ENCODE results near the gene MAP3K21. TPM values are rescaled to one million over a fixed set of nuclear protein-coding genes. Genes with fewer than 3 reads are reported as not detected.

MAP3K21 gene
- total RNA-seq, 1 donor from 2014 or later = 0.52 TPM

DNA sequence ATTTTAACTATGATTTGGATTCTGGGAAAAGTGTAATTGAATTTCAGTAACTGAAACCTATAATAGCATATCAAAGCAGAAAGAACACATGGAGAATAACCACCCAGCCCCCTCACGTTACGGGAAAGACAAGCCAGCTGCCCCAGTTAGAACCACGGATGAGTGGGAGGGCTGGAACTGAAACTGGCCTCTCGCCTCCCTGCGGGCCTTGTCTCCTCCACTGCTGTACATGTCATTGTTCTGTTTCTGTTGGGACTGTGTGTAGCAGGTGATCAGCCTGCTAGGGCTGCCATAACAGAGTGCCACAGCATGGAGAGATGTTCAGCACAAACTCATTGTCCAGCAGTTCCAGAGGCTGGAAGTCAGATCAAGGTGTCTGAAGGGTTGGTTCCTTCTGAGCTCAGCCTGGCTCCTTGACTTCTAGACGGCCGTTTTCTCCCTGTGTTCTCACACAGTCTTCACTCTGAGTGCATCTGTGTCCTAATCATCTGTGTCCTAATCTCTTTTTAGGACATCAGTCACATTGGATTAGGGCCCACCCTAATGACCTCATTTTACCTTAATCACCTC is 52.4 kb downstream of the MAP3K21 start:
- Histone ChIP-seq H3K27ac (ENCODE audit: low read depth, low read length) (no peak overlapping the region), H3K9ac (ENCODE audit: low read depth in 1 of 3, low read length in 3 of 3) (no peak overlapping the region), H3K4me3 (ENCODE audit: low read length in 3 of 3) (no peak overlapping the region), H3K36me3 (ENCODE audit: control insufficient read depth in 3 of 3, insufficient read depth in 3 of 3, low read length in 3 of 3) (peaks cover 0 to 5% (median 0%) of the 10 kb centered on the region in 3 donors), H3K4me1 (ENCODE audit: control insufficient read depth in 3 of 3, insufficient read depth in 3 of 3, low read length in 3 of 3) (no peaks in the 10 kb centered on the region), H3K27me3 (ENCODE audit: control insufficient read depth in 3 of 3, insufficient read depth in 3 of 3, low read length in 3 of 3) (no peaks in the 10 kb centered on the region), H3K9me3 (ENCODE audit: control insufficient read depth in 3 of 3, low read length in 3 of 3) (peaks cover 4 to 9% (median 5%) of the 10 kb centered on the region in 3 donors)

DNA sequence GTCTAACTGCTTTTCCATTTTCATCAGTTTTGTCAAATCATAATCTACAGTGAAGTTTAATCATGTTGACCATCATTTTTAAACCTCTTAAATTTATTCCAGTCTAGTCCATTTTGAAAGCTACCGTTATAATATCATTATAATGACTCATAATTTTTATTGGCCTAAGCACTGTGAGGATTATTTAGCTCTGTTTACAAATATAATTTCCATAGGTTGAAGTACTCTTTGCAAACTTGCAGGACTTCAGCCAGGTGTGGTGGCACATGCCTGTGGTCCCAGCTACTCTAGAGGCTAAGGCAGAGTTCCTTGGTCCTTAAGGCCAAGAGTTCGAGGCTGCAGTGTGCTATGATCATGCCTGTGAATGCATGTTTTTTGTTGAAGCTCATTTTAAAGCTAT is 54.3 kb downstream of the MAP3K21 start:
- Histone ChIP-seq H3K9ac (ENCODE audit: low read depth in 1 of 3, low read length in 3 of 3) (no peak overlapping the region), H3K27ac (ENCODE audit: low read depth, low read length) (no peak overlapping the region), H3K9me3 (ENCODE audit: control insufficient read depth in 3 of 3, low read length in 3 of 3) (peaks cover 4 to 9% (median 5%) of the 10 kb centered on the region in 3 donors), H3K4me3 (ENCODE audit: low read length in 3 of 3) (no peak overlapping the region), H3K27me3 (ENCODE audit: control insufficient read depth in 3 of 3, insufficient read depth in 3 of 3, low read length in 3 of 3) (no peaks in the 10 kb centered on the region), H3K4me1 (ENCODE audit: control insufficient read depth in 3 of 3, insufficient read depth in 3 of 3, low read length in 3 of 3) (no peaks in the 10 kb centered on the region), H3K36me3 (ENCODE audit: control insufficient read depth in 3 of 3, insufficient read depth in 3 of 3, low read length in 3 of 3) (peaks cover 0 to 5% (median 0%) of the 10 kb centered on the region in 3 donors)

DNA sequence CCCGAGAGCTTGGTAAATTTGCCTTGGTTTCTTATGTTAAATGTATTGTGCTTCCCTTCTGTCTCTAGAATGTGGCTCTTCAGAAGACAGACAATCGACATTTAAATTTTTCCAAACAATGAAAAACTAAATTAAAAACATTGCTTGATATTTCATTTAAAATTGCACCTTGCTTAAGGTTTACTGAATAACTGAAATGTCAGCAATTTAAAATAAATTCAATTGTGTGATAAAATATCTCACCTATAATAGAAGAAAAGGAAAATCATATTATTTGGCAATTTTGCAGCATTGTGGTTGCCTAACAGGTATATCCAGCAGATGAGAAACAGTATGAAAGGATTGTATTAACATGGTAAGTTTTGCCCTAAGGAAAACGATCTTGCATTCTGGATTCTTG is 56.5 kb downstream of the MAP3K21 start:
- peaks cover 4 to 9% (median 5%) of the 10 kb centered on the region in 3 donors for H3K9me3 ChIP-seq (ENCODE audit: control insufficient read depth in 3 of 3, low read length in 3 of 3)
- no peaks in the 10 kb centered on the region for H3K27me3 ChIP-seq (ENCODE audit: control insufficient read depth in 3 of 3, insufficient read depth in 3 of 3, low read length in 3 of 3)
- peaks cover 0 to 5% (median 0%) of the 10 kb centered on the region in 3 donors for H3K36me3 ChIP-seq (ENCODE audit: control insufficient read depth in 3 of 3, insufficient read depth in 3 of 3, low read length in 3 of 3)
- H3K4me1 ChIP-seq (ENCODE audit: control insufficient read depth in 3 of 3, insufficient read depth in 3 of 3, low read length in 3 of 3) = no peaks in the 10 kb centered on the region
- no peak overlapping the region for H3K9ac ChIP-seq (ENCODE audit: low read depth in 1 of 3, low read length in 3 of 3)
- H3K4me3 ChIP-seq (ENCODE audit: low read length in 3 of 3) = no peak overlapping the region
- H3K27ac ChIP-seq (ENCODE audit: low read depth, low read length) = no peak overlapping the region

DNA sequence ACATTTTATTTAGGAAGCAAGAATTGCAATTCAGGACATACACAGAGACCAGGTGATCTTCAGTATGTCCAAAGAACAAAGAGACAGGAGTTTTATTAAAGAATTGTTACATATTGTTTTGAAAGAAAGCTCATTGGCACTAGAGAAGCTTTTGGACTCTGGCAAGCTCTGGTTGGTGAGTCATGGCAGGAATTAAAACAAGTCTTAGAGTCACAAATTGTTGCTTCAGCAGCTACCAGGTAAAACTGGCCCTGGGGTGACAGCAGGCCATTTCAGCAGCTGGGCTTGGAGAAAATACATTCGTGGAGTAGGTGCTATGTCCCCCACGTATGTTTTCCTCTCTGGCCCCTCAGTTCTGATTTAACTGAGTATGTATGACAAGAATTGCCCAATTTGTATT is 58.8 kb downstream of the MAP3K21 start:
- peaks cover 4 to 9% (median 5%) of the 10 kb centered on the region in 3 donors for H3K9me3 ChIP-seq (ENCODE audit: control insufficient read depth in 3 of 3, low read length in 3 of 3)
- no peaks in the 10 kb centered on the region for H3K27me3 ChIP-seq (ENCODE audit: control insufficient read depth in 3 of 3, insufficient read depth in 3 of 3, low read length in 3 of 3)
- H3K9ac ChIP-seq (ENCODE audit: low read depth in 1 of 3, low read length in 3 of 3) = no peak overlapping the region
- H3K4me3 ChIP-seq (ENCODE audit: low read length in 3 of 3) = no peak overlapping the region
- peaks cover 0 to 5% (median 0%) of the 10 kb centered on the region in 3 donors for H3K36me3 ChIP-seq (ENCODE audit: control insufficient read depth in 3 of 3, insufficient read depth in 3 of 3, low read length in 3 of 3)
- H3K4me1 ChIP-seq (ENCODE audit: control insufficient read depth in 3 of 3, insufficient read depth in 3 of 3, low read length in 3 of 3) = no peaks in the 10 kb centered on the region
- no peak overlapping the region for H3K27ac ChIP-seq (ENCODE audit: low read depth, low read length)

DNA sequence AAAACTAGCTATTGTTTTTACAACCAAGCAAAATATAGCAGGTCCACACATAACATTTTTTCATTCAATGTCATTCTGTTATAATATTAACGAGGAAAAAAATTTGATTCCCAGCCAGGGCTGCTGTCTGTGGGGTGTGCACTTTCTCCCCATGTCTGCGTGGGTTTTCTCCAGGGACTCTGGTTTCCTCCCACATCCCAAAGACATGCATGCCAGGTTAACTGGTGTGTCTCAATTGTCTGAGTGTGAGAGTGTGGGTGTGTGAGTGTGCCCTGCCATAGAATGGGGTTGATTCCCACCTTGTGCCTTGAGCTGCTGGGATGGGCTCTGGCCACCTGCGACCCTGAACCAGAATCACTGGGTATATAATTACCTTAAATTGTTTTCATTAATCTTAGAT is 60.1 kb downstream of the MAP3K21 start:
- no peak overlapping the region for H3K4me3 ChIP-seq (ENCODE audit: low read length in 3 of 3)
- H3K4me1 ChIP-seq (ENCODE audit: control insufficient read depth in 3 of 3, insufficient read depth in 3 of 3, low read length in 3 of 3) = no peaks in the 10 kb centered on the region
- H3K9ac ChIP-seq (ENCODE audit: low read depth in 1 of 3, low read length in 3 of 3) = no peak overlapping the region
- H3K36me3 ChIP-seq (ENCODE audit: control insufficient read depth in 3 of 3, insufficient read depth in 3 of 3, low read length in 3 of 3) = peaks cover 0 to 1% (median 0%) of the 10 kb centered on the region in 3 donors
- H3K27ac ChIP-seq (ENCODE audit: low read depth, low read length) = no peak overlapping the region
- peaks cover 0 to 1% (median 0%) of the 10 kb centered on the region in 3 donors for H3K9me3 ChIP-seq (ENCODE audit: control insufficient read depth in 3 of 3, low read length in 3 of 3)
- H3K27me3 ChIP-seq (ENCODE audit: control insufficient read depth in 3 of 3, insufficient read depth in 3 of 3, low read length in 3 of 3) = no peaks in the 10 kb centered on the region

DNA sequence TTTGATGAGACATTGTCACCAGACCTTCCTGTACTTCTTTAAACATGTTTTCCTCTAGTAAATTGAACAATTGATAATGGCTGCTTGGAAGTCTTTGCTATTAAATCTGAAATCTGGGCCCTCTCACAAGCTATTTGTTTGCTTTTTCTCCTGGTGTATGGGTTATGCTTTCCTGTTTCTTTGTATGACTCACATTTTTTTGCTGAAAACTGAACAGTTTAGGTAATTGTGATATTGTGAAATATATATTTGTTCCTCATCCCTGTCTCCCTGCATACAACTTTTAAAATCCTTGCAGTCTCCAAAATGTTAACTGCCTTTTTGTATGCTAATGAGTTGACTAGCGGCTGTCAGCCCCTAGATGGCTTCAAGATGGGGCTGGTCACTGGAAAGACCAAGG is 61.6 kb downstream of the MAP3K21 start:
- Histone ChIP-seq H3K27ac (ENCODE audit: low read depth, low read length) (no peak overlapping the region), H3K27me3 (ENCODE audit: control insufficient read depth in 3 of 3, insufficient read depth in 3 of 3, low read length in 3 of 3) (no peaks in the 10 kb centered on the region), H3K36me3 (ENCODE audit: control insufficient read depth in 3 of 3, insufficient read depth in 3 of 3, low read length in 3 of 3) (no peaks in the 10 kb centered on the region), H3K9ac (ENCODE audit: low read depth in 1 of 3, low read length in 3 of 3) (no peak overlapping the region), H3K4me1 (ENCODE audit: control insufficient read depth in 3 of 3, insufficient read depth in 3 of 3, low read length in 3 of 3) (no peaks in the 10 kb centered on the region), H3K9me3 (ENCODE audit: control insufficient read depth in 3 of 3, low read length in 3 of 3) (no peaks in the 10 kb centered on the region), H3K4me3 (ENCODE audit: low read length in 3 of 3) (no peak overlapping the region)

DNA sequence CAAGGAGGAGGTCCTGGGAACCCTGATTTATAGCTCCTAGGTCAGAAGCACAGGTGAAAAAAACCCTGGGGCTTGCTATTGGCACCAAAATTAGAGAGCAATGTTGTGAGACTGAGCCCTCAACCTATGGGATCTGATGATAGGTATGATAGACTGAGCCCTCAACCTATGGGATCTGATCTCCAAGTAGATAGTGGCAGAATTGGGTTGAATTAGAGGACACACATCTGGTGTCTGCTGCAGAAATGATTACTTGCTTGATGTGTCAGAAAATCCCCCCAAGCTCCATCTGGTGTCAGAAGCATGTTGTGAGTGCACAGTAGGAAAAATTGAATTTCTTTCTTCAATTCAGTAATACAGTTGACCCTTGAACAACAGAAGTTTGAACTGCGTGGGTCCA is 62.4 kb downstream of the MAP3K21 start:
- Histone ChIP-seq H3K27me3 (ENCODE audit: control insufficient read depth in 3 of 3, insufficient read depth in 3 of 3, low read length in 3 of 3) (no peaks in the 10 kb centered on the region), H3K27ac (ENCODE audit: low read depth, low read length) (no peak overlapping the region), H3K9ac (ENCODE audit: low read depth in 1 of 3, low read length in 3 of 3) (no peak overlapping the region), H3K4me3 (ENCODE audit: low read length in 3 of 3) (no peak overlapping the region), H3K36me3 (ENCODE audit: control insufficient read depth in 3 of 3, insufficient read depth in 3 of 3, low read length in 3 of 3) (no peaks in the 10 kb centered on the region), H3K9me3 (ENCODE audit: control insufficient read depth in 3 of 3, low read length in 3 of 3) (no peaks in the 10 kb centered on the region), H3K4me1 (ENCODE audit: control insufficient read depth in 3 of 3, insufficient read depth in 3 of 3, low read length in 3 of 3) (no peaks in the 10 kb centered on the region)

DNA sequence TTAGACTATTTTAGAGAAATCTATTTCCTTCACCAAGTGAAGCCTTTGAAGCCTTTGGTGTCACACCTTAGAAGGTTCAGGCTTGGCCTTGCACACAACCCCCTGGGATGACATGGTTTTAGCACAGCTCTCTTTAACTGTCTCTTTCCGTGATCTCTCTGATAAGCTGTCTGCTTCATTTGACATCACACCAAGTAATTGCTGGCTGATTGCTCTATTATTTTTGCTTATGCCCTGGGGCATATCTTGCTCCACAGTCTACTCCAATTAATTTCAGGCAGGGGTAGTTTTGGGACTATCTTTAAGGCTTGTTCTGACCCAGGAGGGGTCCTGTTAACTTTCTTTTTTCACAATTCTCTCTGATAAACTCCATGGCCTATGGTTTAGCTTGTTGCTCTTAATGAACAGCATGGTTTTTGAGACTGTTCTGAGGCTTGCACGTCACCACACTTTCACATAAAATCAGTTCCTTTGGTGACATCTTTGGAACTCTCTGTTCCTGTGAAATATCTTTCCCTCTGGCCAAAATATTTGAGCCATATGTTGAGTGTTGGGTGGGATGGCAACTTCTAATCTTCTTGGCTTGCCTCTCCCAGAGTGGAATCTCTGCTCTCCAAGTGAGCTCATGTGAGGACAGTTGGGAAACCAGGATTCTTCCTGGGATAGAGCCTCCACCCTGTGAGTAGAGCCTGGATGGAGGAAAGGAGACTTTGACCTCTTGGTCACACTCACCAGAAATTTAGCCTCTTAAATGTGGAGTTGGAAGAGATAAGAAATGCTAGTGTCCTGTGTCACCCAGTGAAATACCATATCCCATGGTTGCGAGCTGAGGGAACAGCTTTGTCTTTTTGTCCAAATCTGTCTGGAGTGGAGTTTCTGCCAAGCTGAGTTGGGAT is 63.6 kb downstream of the MAP3K21 start:
- Histone ChIP-seq H3K9me3 (ENCODE audit: control insufficient read depth in 3 of 3, low read length in 3 of 3) (no peaks in the 10 kb centered on the region), H3K36me3 (ENCODE audit: control insufficient read depth in 3 of 3, insufficient read depth in 3 of 3, low read length in 3 of 3) (no peaks in the 10 kb centered on the region), H3K9ac (ENCODE audit: low read depth in 1 of 3, low read length in 3 of 3) (no peak overlapping the region), H3K4me1 (ENCODE audit: control insufficient read depth in 3 of 3, insufficient read depth in 3 of 3, low read length in 3 of 3) (no peaks in the 10 kb centered on the region), H3K4me3 (ENCODE audit: low read length in 3 of 3) (no peak overlapping the region), H3K27ac (ENCODE audit: low read depth, low read length) (no peak overlapping the region), H3K27me3 (ENCODE audit: control insufficient read depth in 3 of 3, insufficient read depth in 3 of 3, low read length in 3 of 3) (peaks cover 0 to 3% (median 0%) of the 10 kb centered on the region in 3 donors)

DNA sequence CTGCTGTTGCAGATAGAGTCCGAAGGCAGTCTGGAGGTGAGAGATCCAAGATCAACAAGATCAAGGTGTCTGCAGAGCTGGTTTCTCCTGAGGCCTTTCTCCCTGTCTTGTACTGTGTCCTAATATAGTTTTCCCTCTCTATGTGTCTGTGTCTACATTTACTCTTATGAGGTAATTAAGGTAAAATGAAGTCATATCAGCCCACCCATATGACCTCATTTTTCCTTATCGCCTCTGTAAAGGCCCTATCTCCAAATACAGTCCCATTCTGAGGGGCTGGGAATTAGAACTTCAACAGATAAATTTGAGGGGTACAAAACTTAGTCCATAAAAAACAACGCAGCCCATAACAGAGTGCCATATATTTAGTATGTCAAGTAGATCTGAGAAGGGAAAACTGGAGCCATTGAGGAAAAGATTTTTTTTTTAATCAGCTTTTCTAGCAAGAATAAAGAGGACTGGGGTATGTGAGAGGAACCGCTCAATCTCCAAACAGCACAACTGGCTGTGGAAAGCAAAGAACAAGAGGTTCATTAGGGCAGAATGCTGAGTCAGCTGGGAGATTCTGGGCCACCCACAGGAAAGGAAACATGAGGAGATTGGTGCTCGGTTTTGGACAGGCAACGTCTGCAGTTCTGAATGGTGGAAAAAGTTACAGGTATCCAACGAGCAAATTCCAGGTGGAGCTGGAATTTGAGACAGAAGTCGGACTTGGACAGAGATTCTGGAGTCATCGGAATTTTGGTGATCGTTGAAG is 65.7 kb downstream of the MAP3K21 start:
- Histone ChIP-seq H3K9ac (ENCODE audit: low read depth in 1 of 3, low read length in 3 of 3) (no peak overlapping the region), H3K9me3 (ENCODE audit: control insufficient read depth in 3 of 3, low read length in 3 of 3) (no peaks in the 10 kb centered on the region), H3K4me3 (ENCODE audit: low read length in 3 of 3) (no peak overlapping the region), H3K27ac (ENCODE audit: low read depth, low read length) (no peak overlapping the region), H3K4me1 (ENCODE audit: control insufficient read depth in 3 of 3, insufficient read depth in 3 of 3, low read length in 3 of 3) (no peaks in the 10 kb centered on the region), H3K27me3 (ENCODE audit: control insufficient read depth in 3 of 3, insufficient read depth in 3 of 3, low read length in 3 of 3) (peaks cover 0 to 3% (median 0%) of the 10 kb centered on the region in 3 donors), H3K36me3 (ENCODE audit: control insufficient read depth in 3 of 3, insufficient read depth in 3 of 3, low read length in 3 of 3) (no peaks in the 10 kb centered on the region)

Measured in skeletal muscle tissue (tissue), 4 donors.